Common myeloid progenitor, CD34-positive (primary cell): ENCODE results near the gene WDR4.

Experiments
- CTCF ChIA-PET: fragments of 350-600 bp; sonication (Branson Sonifier 250); formaldehyde crosslinking; loops from one replicate; lab custom pipeline; 2021; ENCODE audit warnings: antibody characterized with exemption; lab: Charles Lee
- POLR2A ChIA-PET: fragments of 350-600 bp; sonication (Branson Sonifier 250); formaldehyde crosslinking; loops from one replicate; lab custom pipeline; 2021; ENCODE audit warnings: antibody characterized with exemption; lab: Charles Lee
- DNase-seq, 3 donors: peaks; one replicate each; pipeline versions ENCODE4 v3.0.0 to v3.0.0-alpha.2; 2013
- H3K27ac ChIP-seq, 2 experiments: 1 replicate in 1 of 2; 2 replicates in 1 of 2; pipeline ENCODE4 v1.7.0; 2013; ENCODE audit warnings: inconsistent platforms in 2 of 2, low read length in 2 of 2, mild to moderate bottlenecking in 2 of 2, low read depth in 1 of 2, moderate library complexity in 1 of 2; ENCODE audit not compliant: severe bottlenecking in 2 of 2, insufficient read depth in 1 of 2, poor library complexity in 1 of 2
- H3K27me3 ChIP-seq, 5 experiments: replicated peaks in 2 of 5; 1 replicate in 3 of 5; 2 replicates in 2 of 5; pipeline versions ENCODE4 v1.6.1 to v1.7.0; 2013; ENCODE audit warnings: low read length in 4 of 5, mild to moderate bottlenecking in 2 of 5, moderate library complexity in 2 of 5, inconsistent platforms in 1 of 5; ENCODE audit not compliant: insufficient read depth in 5 of 5, control insufficient read depth in 4 of 5
- H3K36me3 ChIP-seq, 4 experiments: 1 replicate in 2 of 4; 2 replicates in 2 of 4; pipeline versions ENCODE4 v1.6.1 to v1.7.0; 2013; ENCODE audit warnings: low read length in 3 of 4, control low read depth in 1 of 4, mild to moderate bottlenecking in 1 of 4; ENCODE audit not compliant: control insufficient read depth in 4 of 4, insufficient read depth in 4 of 4
- H3K4me1 ChIP-seq, 4 experiments: 1 replicate in 3 of 4; 2 replicates in 1 of 4; pipeline versions ENCODE4 v1.6.1 to v1.7.1; 2013; ENCODE audit warnings: low read length in 3 of 4, mild to moderate bottlenecking in 3 of 4, control low read depth in 1 of 4, inconsistent platforms in 1 of 4, moderate library complexity in 1 of 4; ENCODE audit not compliant: control insufficient read depth in 4 of 4, insufficient read depth in 4 of 4; ENCODE audit errors: control extremely low read depth in 1 of 4
- H3K4me3 ChIP-seq, 7 experiments: 1 replicate in 4 of 7; 2 replicates in 3 of 7; pipeline versions ENCODE4 v1.5.1 to v1.7.0; 2013; ENCODE audit warnings: mild to moderate bottlenecking in 7 of 7, low read length in 6 of 7, moderate library complexity in 6 of 7, inconsistent platforms in 2 of 7, low read depth in 2 of 7, control low read depth in 1 of 7; ENCODE audit not compliant: insufficient read depth in 4 of 7, control insufficient read depth in 1 of 7; ENCODE audit errors: extremely low read depth in 1 of 7
- H3K9me3 ChIP-seq, 5 experiments: 1 replicate in 4 of 5; 2 replicates in 1 of 5; pipeline versions ENCODE4 v1.6.1 to v1.7.1; 2013; ENCODE audit warnings: low read length in 4 of 5, mild to moderate bottlenecking in 2 of 5, inconsistent platforms in 1 of 5, low read depth in 1 of 5, moderate library complexity in 1 of 5; ENCODE audit not compliant: control insufficient read depth in 4 of 5, insufficient read depth in 2 of 5; ENCODE audit errors: control extremely low read depth in 1 of 5
- WGBS: methylation state at CpG from one replicate; pipeline ENCODE4 v1.1.5; 2013; ENCODE audit not compliant: insufficient coverage; 5-methylcytosine and 5-hydroxymethylcytosine counted together

Gene WDR4

GRCh38 chr21:42860345-42860744, 19.0 kb downstream of the WDR4 start:
- no peak for DNase-seq
- Histone ChIP-seq H3K4me1 (no peaks in the 10 kb centered on the region), H3K36me3 (peaks cover 17 to 93% (median 69%) of the 10 kb centered on the region in 4 experiments), H3K9me3 (no peaks in the 10 kb centered on the region), H3K27ac (no peak overlapping the region), H3K27me3 (no peaks in the 10 kb centered on the region), H3K4me3 (no peak overlapping the region)
- WGBS: over 99% methylated on average over 11 of the region's 17 CpGs
- ChIA-PET POLR2A (no interaction called here), CTCF (no interaction called here)

GRCh38 chr21:42859891-42860230, 19.5 kb downstream of the WDR4 start:
- H3K4me3 ChIP-seq: no peak overlapping the region
- CTCF ChIA-PET: no interaction called here
- no peaks in the 10 kb centered on the region for H3K4me1 ChIP-seq
- no peak overlapping the region for H3K27ac ChIP-seq
- H3K36me3 ChIP-seq: peaks cover 17 to 93% (median 69%) of the 10 kb centered on the region in 4 experiments
- WGBS: 96% methylated on average over 4 of the region's 6 CpGs
- H3K27me3 ChIP-seq: no peaks in the 10 kb centered on the region
- DNase-seq: no peak
- POLR2A ChIA-PET: interaction anchor here (0.6 kb wide), 1 partner anchor 729 kb away, joined by 4 read pairs; no protein-coding TSS in a partner anchor
- H3K9me3 ChIP-seq: no peaks in the 10 kb centered on the region

GRCh38 chr21:42858957-42859890, 20.1 kb downstream of the WDR4 start:
- CTCF ChIA-PET: no interaction called here
- Histone ChIP-seq H3K27me3 (no peaks in the 10 kb centered on the region), H3K9me3 (no peaks in the 10 kb centered on the region), H3K27ac (no peak overlapping the region), H3K36me3 (peaks cover 17 to 93% (median 69%) of the 10 kb centered on the region in 4 experiments), H3K4me3 (no peak overlapping the region), H3K4me1 (no peaks in the 10 kb centered on the region)
- WGBS: 99% methylated on average over 26 of the region's 34 CpGs
- DNase-seq: no peak
- POLR2A ChIA-PET: interaction anchor here (0.6 kb wide), 1 partner anchor 728 kb away, joined by 4 read pairs; no protein-coding TSS in a partner anchor

GRCh38 chr21:42858185-42858847, 21.0 kb downstream of the WDR4 start:
- DNase-seq: no peak
- Histone ChIP-seq H3K4me3 (no peak overlapping the region), H3K27me3 (no peaks in the 10 kb centered on the region), H3K9me3 (no peaks in the 10 kb centered on the region), H3K4me1 (no peaks in the 10 kb centered on the region), H3K36me3 (peaks cover 17 to 96% (median 75%) of the 10 kb centered on the region in 4 experiments), H3K27ac (no peak overlapping the region)
- ChIA-PET CTCF (no interaction called here), POLR2A (no interaction called here)
- WGBS: 97% methylated on average over 10 of the region's 19 CpGs

GRCh38 chr21:42857216-42857615, 22.1 kb downstream of the WDR4 start:
- no peak for DNase-seq
- WGBS: 99% methylated on average over 9 of the region's 11 CpGs
- Histone ChIP-seq H3K36me3 (peaks cover 13 to 95% (median 74%) of the 10 kb centered on the region in 4 experiments), H3K9me3 (no peaks in the 10 kb centered on the region), H3K4me1 (no peaks in the 10 kb centered on the region), H3K27ac (no peak overlapping the region), H3K27me3 (no peaks in the 10 kb centered on the region), H3K4me3 (no peak overlapping the region)
- POLR2A ChIA-PET: no interaction called here
- CTCF ChIA-PET: no interaction called here

GRCh38 chr21:42855937-42856335, 23.4 kb downstream of the WDR4 start:
- H3K4me1 ChIP-seq: peaks cover 0 to under 1% (median 0%) of the 10 kb centered on the region in 4 experiments
- no peak for DNase-seq
- no peaks in the 10 kb centered on the region for H3K9me3 ChIP-seq
- CTCF ChIA-PET: no interaction called here
- peaks cover 13 to 98% (median 77%) of the 10 kb centered on the region in 4 experiments for H3K36me3 ChIP-seq
- 96% methylated on average over 17 of the region's 18 CpGs for WGBS
- H3K27me3 ChIP-seq: no peaks in the 10 kb centered on the region
- no peak overlapping the region for H3K4me3 ChIP-seq
- POLR2A ChIA-PET: no interaction called here
- no peak overlapping the region for H3K27ac ChIP-seq
